ENCODE results near the gene DNAJC5G. TPM values are rescaled to one million over a fixed set of nuclear protein-coding genes. Genes with fewer than 3 reads are reported as not detected.
A peak's percentile ranks its signal among the peaks of the same experiment; 100 is the strongest.

The DNAJC5G gene
- total and polyA plus RNA-seq, 2 of the 13 experiments (the other 11 are each of a cell fraction or from before 2014, with no cell fraction given) = 0.05 TPM; not detected in 1

DNA sequence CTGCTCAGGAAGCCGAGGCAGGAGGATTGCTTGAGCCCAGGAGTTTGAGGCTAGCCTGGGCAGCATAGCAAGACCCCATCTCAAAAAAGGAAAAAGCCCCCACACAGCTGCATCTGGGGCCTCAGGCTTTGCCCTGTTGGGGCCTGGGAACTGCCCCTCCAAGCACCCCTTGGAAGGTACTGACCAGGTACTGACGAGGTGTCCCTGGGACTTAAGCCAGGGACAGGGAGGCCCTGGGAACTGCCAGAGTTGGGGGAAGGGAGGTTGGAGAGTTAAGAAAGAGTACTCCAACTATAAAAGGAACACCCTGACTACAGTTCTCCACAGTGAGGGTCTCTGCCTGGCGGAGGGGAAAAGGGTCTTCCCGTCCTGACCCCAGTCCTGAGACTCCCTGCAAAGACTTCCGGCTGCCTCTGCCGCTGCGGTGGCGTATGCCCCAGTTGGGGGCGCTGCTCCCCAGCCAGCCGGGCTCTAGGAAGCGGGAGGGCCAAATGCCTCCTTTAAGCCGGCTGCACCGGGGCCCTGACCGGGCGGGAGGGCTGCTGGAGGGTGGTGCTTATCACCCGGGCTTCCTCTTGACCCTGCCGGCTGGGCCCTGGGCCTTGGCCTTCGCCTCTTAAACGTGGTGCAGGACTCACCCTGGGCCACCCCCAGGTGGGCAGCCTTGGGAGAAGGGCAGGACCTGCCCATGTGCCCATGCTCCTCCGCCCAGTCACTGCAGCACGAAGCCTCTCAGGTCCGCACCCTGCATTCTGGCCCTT is 25.2 kb upstream of the DNAJC5G start (continued):
- TF ChIP-seq, protein P1, sequence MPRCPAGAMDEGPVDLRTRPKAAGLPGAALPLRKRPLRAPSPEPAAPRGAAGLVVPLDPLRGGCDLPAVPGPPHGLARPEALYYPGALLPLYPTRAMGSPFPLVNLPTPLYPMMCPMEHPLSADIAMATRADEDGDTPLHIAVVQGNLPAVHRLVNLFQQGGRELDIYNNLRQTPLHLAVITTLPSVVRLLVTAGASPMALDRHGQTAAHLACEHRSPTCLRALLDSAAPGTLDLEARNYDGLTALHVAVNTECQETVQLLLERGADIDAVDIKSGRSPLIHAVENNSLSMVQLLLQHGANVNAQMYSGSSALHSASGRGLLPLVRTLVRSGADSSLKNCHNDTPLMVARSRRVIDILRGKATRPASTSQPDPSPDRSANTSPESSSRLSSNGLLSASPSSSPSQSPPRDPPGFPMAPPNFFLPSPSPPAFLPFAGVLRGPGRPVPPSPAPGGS (CRISPR knock-in tag; IDR thresholded peaks at IDR 0.05) = peak; percentile 76; the same call in 1 of the 2 replicates
- TF ChIP-seq TFDP1 (CRISPR knock-in tag; IDR thresholded peaks at IDR 0.05; ENCODE audit: borderline replicate concordance) (peak; percentile 53; the same call in 1 of the 2 replicates), KAT2B (IDR thresholded peaks at IDR 0.05; ENCODE audit: borderline replicate concordance, low read depth, low read length) (no peak), ZFP36L1 (CRISPR knock-in tag; IDR thresholded peaks at IDR 0.05) (no peak), NRL (CRISPR knock-in tag; IDR thresholded peaks at IDR 0.05; ENCODE audit: borderline replicate concordance) (peak; percentile 84; the same call in 1 of the 2 replicates), ZNF510 (CRISPR knock-in tag; IDR thresholded peaks at IDR 0.05; ENCODE audit: low read depth) (no peak), ZNF639 (CRISPR knock-in tag; conservative IDR thresholded peaks at IDR 0.05) (no peak), HNRNPLL (IDR thresholded peaks at IDR 0.05; ENCODE audit: low read depth, low read length, poor library complexity, severe bottlenecking) (peak; percentile 68), SAFB2 (CRISPR knock-in tag; IDR thresholded peaks at IDR 0.05; ENCODE audit: borderline replicate concordance, low read depth) (peak; percentile 53), KDM3A (CRISPR knock-in tag; IDR thresholded peaks at IDR 0.05; ENCODE audit: low read depth) (peak; percentile 79; the same call in 1 of the 2 replicates), ERF (CRISPR knock-in tag; IDR thresholded peaks at IDR 0.05) (peak; percentile 66; the same call in 1 of the 2 replicates), SMC3 (IDR thresholded peaks at IDR 0.05; ENCODE audit: low read length) (peak; percentile 25; the same call in 1 of the 2 replicates), RXRA (CRISPR knock-in tag; IDR thresholded peaks at IDR 0.05) (peak; percentile 73), ZNF556 (CRISPR knock-in tag; IDR thresholded peaks at IDR 0.05; ENCODE audit: borderline replicate concordance) (peak; percentile 74; the same call in 1 of the 2 replicates), ATF3 (CRISPR knock-in tag; IDR thresholded peaks at IDR 0.05) (0 out of 2 replicates have a peak, but pooled peaks have one; percentile 16), RXRB (CRISPR knock-in tag; IDR thresholded peaks at IDR 0.05; ENCODE audit: borderline replicate concordance) (peak; percentile 63; the same call in 1 of the 2 replicates), KLF11 (CRISPR knock-in tag; IDR thresholded peaks at IDR 0.05) (no peak), MED13 (CRISPR knock-in tag; IDR thresholded peaks at IDR 0.05) (no peak), TBX3 (IDR thresholded peaks at IDR 0.05; ENCODE audit: borderline replicate concordance) (no peak)
- TF ChIP-seq, protein P2, sequence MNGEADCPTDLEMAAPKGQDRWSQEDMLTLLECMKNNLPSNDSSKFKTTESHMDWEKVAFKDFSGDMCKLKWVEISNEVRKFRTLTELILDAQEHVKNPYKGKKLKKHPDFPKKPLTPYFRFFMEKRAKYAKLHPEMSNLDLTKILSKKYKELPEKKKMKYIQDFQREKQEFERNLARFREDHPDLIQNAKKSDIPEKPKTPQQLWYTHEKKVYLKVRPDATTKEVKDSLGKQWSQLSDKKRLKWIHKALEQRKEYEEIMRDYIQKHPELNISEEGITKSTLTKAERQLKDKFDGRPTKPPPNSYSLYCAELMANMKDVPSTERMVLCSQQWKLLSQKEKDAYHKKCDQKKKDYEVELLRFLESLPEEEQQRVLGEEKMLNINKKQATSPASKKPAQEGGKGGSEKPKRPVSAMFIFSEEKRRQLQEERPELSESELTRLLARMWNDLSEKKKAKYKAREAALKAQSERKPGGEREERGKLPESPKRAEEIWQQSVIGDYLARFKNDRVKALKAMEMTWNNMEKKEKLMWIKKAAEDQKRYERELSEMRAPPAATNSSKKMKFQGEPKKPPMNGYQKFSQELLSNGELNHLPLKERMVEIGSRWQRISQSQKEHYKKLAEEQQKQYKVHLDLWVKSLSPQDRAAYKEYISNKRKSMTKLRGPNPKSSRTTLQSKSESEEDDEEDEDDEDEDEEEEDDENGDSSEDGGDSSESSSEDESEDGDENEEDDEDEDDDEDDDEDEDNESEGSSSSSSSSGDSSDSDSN (CRISPR knock-in tag; IDR thresholded peaks at IDR 0.05) = peak; percentile 87
- TF ChIP-seq, protein P3, sequence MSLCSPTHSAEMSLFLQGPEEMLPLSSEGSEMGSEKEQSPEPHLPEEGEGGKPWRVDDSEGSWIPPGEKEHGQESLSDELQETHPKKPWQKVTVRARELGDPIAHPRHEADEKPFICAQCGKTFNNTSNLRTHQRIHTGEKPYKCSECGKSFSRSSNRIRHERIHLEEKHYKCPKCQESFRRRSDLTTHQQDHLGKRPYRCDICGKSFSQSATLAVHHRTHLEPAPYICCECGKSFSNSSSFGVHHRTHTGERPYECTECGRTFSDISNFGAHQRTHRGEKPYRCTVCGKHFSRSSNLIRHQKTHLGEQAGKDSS (CRISPR knock-in tag; IDR thresholded peaks at IDR 0.05; ENCODE audit: borderline replicate concordance, low read depth) = peak; percentile 84; the same call in 1 of the 2 replicates
